Smooth muscle cell (in vitro differentiated cells): ENCODE data around the gene MSH5. TPM values are rescaled to one million over a fixed set of nuclear protein-coding genes. Genes with fewer than 3 reads are reported as not detected.
A peak's percentile ranks its signal among the peaks of the same experiment; 100 is the strongest.
"Not testable (repeated sequence)": the region's sequence is repeated elsewhere in the genome, so short reads cannot be mapped to it uniquely, and the experiment has no call there.

ENCODE experiments used
- DNase-seq: peaks from one replicate; lab custom pipeline; 2025; ENCODE audit not compliant: unreplicated experiment; lab: John Stamatoyannopoulos, UW
- H2AFZ ChIP-seq: fragments of 200-600 bp; sonication (generic); 2 replicates; pipeline ENCODE4 v1.6.0; 2016; ENCODE audit warnings: antibody characterized with exemption, low read depth, mild to moderate bottlenecking
- H3F3A ChIP-seq: fragments of 200-600 bp; sonication (generic); 2 replicates; pipeline ENCODE4 v1.6.0; 2017; ENCODE audit warnings: antibody characterized with exemption, low read depth
- H3K27ac ChIP-seq: fragments of 200-600 bp; sonication (generic); 2 replicates; pipeline ENCODE4 v1.5.1; 2016; ENCODE audit warnings: low read depth, mild to moderate bottlenecking
- H3K27me3 ChIP-seq: fragments of 200-600 bp; sonication (generic); 2 replicates; pipeline ENCODE4 v1.6.1; 2016; ENCODE audit warnings: low read depth, mild to moderate bottlenecking
- H3K36me3 ChIP-seq: fragments of 200-600 bp; sonication (generic); 2 replicates; pipeline ENCODE4 v1.5.1; 2016; ENCODE audit warnings: low read depth
- H3K4me1 ChIP-seq: fragments of 200-600 bp; sonication (generic); 2 replicates; pipeline ENCODE4 v1.5.1; 2016; ENCODE audit warnings: low read depth
- H3K4me2 ChIP-seq: fragments of 200-600 bp; sonication (generic); 2 replicates; pipeline ENCODE4 v1.6.0; 2016; ENCODE audit warnings: mild to moderate bottlenecking
- H3K4me3 ChIP-seq: fragments of 200-600 bp; sonication (generic); 2 replicates; pipeline ENCODE4 v1.5.1; 2016; ENCODE audit warnings: mild to moderate bottlenecking
- H3K79me2 ChIP-seq: fragments of 200-600 bp; sonication (generic); 2 replicates; pipeline ENCODE4 v1.6.0; 2016; ENCODE audit warnings: low read depth, mild to moderate bottlenecking
- H3K9ac ChIP-seq: fragments of 200-600 bp; sonication (generic); 2 replicates; pipeline ENCODE4 v1.6.0; 2016; ENCODE audit warnings: low read depth
- H3K9me3 ChIP-seq: fragments of 200-600 bp; sonication (generic); replicated peaks from 2 replicates; pipeline ENCODE4 v1.5.1; 2016; ENCODE audit warnings: low read depth
- H4K20me1 ChIP-seq: fragments of 200-600 bp; sonication (generic); 2 replicates; pipeline ENCODE4 v1.6.0; 2016; ENCODE audit warnings: low read depth
- CTCF ChIP-seq: fragments of 200-600 bp; sonication (generic); IDR thresholded peaks from 2 replicates; pipeline ENCODE4 v1.5.1; 2017; ENCODE audit warnings: borderline replicate concordance, mild to moderate bottlenecking, antibody characterized with exemption; ENCODE audit not compliant: insufficient read depth, poor library complexity, severe bottlenecking
- WGBS: methylation state at CpG from one replicate; pipeline ENCODE4 v1.1.7; 2016; ENCODE audit warnings: low lambda C conversion rate; 5-methylcytosine and 5-hydroxymethylcytosine counted together
- polyA plus RNA-seq: library from polyadenylated mRNA; unstranded; fragments of >200 nt; fragmentation: Nextera tagmentation; extraction: Ambion mirVana; gene quantifications from 2 replicates; pipeline ENCODE4 v1.2.1, GENCODE V29; 2016
- total RNA-seq: library from RNA; depleted of rRNA; stranded (reverse); fragments of >200 nt; gene quantifications from 2 replicates; pipeline ENCODE4 v1.2.3, GENCODE V29; 2014

Gene MSH5
- total and polyA plus RNA-seq, 2 experiments from 2014 or later = 4.7 to 10.6 TPM

- peak; percentile 56 for TF ChIP-seq CTCF
- no peaks in the 10 kb centered on the region for H3K9me3 ChIP-seq
- no peaks in the 10 kb centered on the region for H3K36me3 ChIP-seq
- 2% methylated on average over 61 of the region's 75 CpGs for WGBS
- no peaks in the 10 kb centered on the region for H3K4me1 ChIP-seq
- peak within 1 kb of the TSS; percentile 90 for H3K27ac ChIP-seq
- peak within 1 kb of the TSS; percentile 97 for H2AFZ ChIP-seq
- DNase-seq = peak; percentile 60
- H3K4me3 ChIP-seq = peak within 1 kb of the TSS; percentile 98
- H3K27me3 ChIP-seq = no peaks in the 10 kb centered on the region
- peak within 1 kb of the TSS; percentile 89 for H3K9ac ChIP-seq
- no peaks in the 10 kb centered on the region for H4K20me1 ChIP-seq
- H3K4me2 ChIP-seq = peak within 1 kb of the TSS; percentile 96
- H3K79me2 ChIP-seq = peaks cover 16% of the 10 kb centered on the region
- peaks cover 14% of the 10 kb centered on the region for H3F3A ChIP-seq
Observed at GRCh38 chr6:31795616-31796298, 56.0 kb downstream of the MSH5 start, which contains the start of gene VARS1. VARS1 (minus strand) TSS chr6:31795752; CDS start chr6:31795217, 535 bp downstream.

GRCh38 chr6:31796993-31797385 is 57.2 kb downstream of the MSH5 start:
- no peaks in the 10 kb centered on the region for H3K4me1 ChIP-seq
- H2AFZ ChIP-seq = no peak overlapping the region
- H4K20me1 ChIP-seq = no peaks in the 10 kb centered on the region
- H3K4me3 ChIP-seq = no peak overlapping the region
- H3K4me2 ChIP-seq = no peak overlapping the region
- H3K36me3 ChIP-seq = no peaks in the 10 kb centered on the region
- H3K9ac ChIP-seq = no peak overlapping the region
- no peak for DNase-seq
- H3K27me3 ChIP-seq = no peaks in the 10 kb centered on the region
- no peak for TF ChIP-seq CTCF
- WGBS = 95% methylated on average over 2 of the region's 2 CpGs
- no peaks in the 10 kb centered on the region for H3K9me3 ChIP-seq
- peak overlapping the region; percentile 6 for H3K27ac ChIP-seq
- peaks cover 16% of the 10 kb centered on the region for H3K79me2 ChIP-seq
- H3F3A ChIP-seq = peaks cover 14% of the 10 kb centered on the region

GRCh38 chr6:31797588-31797987 is 57.8 kb downstream of the MSH5 start:
- WGBS = 90% methylated on average over 5 of the region's 5 CpGs
- peaks cover 18% of the 10 kb centered on the region for H3K79me2 ChIP-seq
- H3K36me3 ChIP-seq = no peaks in the 10 kb centered on the region
- H3K9me3 ChIP-seq = no peaks in the 10 kb centered on the region
- no peaks in the 10 kb centered on the region for H3K27me3 ChIP-seq
- no peak overlapping the region for H3K9ac ChIP-seq
- no peak overlapping the region for H3K4me2 ChIP-seq
- no peak for DNase-seq
- H3K27ac ChIP-seq = no peak overlapping the region
- H2AFZ ChIP-seq = no peak overlapping the region
- H4K20me1 ChIP-seq = no peaks in the 10 kb centered on the region
- H3K4me1 ChIP-seq = no peaks in the 10 kb centered on the region
- H3K4me3 ChIP-seq = no peak overlapping the region
- peaks cover 14% of the 10 kb centered on the region for H3F3A ChIP-seq
- no peak for TF ChIP-seq CTCF

GRCh38 chr6:31799781-31800180 is 60.0 kb downstream of the MSH5 start:
- no peak for TF ChIP-seq CTCF
- Histone ChIP-seq H3K79me2 (peaks cover 23% of the 10 kb centered on the region), H3F3A (peaks cover 14% of the 10 kb centered on the region), H3K4me3 (no peak overlapping the region), H3K9me3 (no peaks in the 10 kb centered on the region), H4K20me1 (no peaks in the 10 kb centered on the region), H3K27me3 (no peaks in the 10 kb centered on the region), H3K4me2 (no peak overlapping the region), H3K36me3 (no peaks in the 10 kb centered on the region), H3K4me1 (no peaks in the 10 kb centered on the region), H2AFZ (no peak overlapping the region), H3K9ac (no peak overlapping the region), H3K27ac (no peak overlapping the region)
- no peak for DNase-seq
- WGBS = 96% methylated on average over 12 of the region's 12 CpGs

- H3K4me1 ChIP-seq, DNase-seq, H3K4me3 ChIP-seq, H3K27ac ChIP-seq, H3K9ac ChIP-seq, H3K9me3 ChIP-seq, H3K4me2 ChIP-seq, H3K27me3 ChIP-seq, H3K36me3 ChIP-seq, H4K20me1 ChIP-seq, H2AFZ ChIP-seq: not testable (repeated sequence)
- 98% methylated on average over 8 of the region's 8 CpGs for WGBS
- Histone ChIP-seq H3F3A (peaks cover 14% of the 10 kb centered on the region), H3K79me2 (peaks cover 31% of the 10 kb centered on the region)
Observed at GRCh38 chr6:31801031-31801927, 61.5 kb downstream of the MSH5 start.
